HG02870 (cell line): Measurements from ENCODE around the gene URAD.

ENCODE experiments used
- ATAC-seq: cut with Tn5 transposase; IDR thresholded peaks from one replicate; pipeline ENCODE4 v1.9.1; 2021; ENCODE audit warnings: mild to moderate bottlenecking, moderate library complexity; ENCODE audit not compliant: unreplicated experiment

The URAD gene

DNA sequence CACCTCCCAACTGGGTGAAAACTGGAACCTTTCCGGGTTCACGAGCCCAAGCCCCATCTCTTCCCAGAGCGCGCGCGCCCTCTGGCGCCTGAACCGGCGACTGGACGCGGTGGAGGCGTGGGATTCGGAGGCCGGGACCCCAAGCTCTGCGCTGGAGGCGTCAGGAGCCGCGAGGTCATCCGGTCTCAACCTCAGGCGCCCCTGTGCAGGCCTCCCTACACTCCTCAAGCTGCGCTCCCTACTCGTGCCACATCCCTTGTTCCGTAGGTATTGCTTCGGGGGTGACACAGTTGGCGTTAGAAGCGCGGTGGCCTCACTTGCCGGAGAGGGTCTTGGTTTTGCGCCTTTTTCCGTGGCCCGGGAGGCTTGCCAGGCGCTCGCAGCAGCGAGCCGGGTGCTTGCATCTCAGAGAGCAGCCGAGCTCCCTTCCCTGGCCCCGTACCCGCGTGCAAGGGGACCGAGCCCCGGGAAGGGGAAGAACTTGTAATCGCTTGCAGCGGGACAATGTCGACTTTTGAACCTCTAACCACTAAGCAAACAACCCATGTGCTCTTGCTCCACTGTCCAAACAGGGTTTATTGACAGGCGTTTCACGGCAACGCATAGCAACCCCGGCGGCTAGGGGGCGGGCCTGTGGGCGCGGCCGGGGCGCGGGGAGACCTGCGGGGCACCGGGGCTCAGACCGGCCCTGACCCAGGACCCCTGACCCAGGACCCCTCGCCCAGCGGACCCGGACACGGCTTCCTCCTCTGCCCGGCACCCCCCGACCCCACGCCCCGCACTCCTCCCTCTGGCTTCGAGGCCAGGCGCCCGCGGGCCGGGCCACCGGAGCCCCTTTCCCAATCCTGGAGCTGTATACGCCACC, 27.9 kb downstream of the URAD start:
- no peak for ATAC-seq

- ATAC-seq, result no peak
These were observed 28.5 kb downstream of the URAD start for GRCh38 chr13:27959976-27960361.

- no peak for ATAC-seq
These were observed 31.8 kb downstream of the URAD start for GRCh38 chr13:27956576-27957300.

DNA sequence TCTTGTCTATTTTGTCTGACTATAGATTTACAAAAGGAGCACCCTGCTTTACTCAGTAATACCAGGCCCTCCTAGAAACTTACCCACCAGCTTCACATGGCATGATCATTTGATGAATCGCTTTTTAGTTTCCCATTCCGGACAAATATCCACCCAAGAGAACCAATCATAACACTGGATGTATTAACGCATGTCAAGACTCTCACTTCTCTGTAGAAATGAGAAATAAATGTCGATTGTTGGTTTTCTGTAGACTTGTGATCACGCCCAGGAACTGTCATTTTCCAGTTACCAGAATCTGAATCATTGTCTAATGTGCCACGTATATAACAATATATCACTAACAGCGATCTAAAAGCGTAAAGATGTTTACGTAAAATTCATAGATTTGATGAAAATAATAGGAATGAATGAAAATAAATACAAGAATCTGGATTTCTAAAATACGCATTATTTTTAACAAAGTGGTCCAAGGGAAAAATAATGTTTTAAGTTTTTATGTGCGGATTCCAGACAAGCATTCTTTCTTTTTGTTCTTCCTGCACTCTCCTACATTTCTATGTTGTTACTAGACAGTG, 33.4 kb downstream of the URAD start:
- ATAC-seq, result no peak

- ATAC-seq, result no peak
These were observed 34.1 kb downstream of the URAD start for GRCh38 chr13:27954406-27954851.

DNA sequence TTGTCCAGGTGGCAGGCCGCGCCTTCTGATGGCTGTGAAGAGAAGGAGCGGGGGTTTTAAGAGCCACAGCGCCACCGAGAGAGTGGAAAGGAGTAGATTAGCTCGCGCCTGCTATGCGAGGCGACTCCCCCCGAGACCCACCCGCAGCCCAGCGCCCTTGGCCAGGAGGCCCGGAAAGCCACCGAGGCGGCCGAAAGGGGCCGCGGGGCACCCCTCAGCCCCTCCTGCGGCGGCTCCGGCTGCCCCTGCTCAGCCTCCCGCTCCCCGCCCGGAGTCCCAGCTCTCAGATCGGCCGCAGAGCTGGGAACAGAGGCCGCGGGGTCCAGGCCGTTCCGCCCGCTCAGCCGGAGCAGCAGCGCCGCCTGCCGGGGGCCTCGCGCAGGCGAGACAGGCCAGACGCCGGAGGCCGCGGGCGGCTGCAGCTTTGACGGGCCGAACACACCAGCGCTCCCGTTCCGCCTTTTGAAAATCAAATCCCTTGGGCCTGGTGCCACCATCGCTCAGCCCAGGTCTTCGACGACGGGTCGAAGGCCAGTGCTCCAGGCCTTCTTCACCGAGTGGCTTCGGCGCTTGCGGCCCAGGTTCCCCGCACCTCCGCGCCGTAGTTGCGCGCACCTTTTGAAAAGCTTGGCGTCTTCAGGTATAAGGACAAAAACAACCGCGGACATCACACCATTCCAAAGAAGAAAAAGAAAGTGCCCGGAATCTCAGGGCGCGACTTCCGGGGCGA, 34.7 kb downstream of the URAD start:
- no peak for ATAC-seq

DNA sequence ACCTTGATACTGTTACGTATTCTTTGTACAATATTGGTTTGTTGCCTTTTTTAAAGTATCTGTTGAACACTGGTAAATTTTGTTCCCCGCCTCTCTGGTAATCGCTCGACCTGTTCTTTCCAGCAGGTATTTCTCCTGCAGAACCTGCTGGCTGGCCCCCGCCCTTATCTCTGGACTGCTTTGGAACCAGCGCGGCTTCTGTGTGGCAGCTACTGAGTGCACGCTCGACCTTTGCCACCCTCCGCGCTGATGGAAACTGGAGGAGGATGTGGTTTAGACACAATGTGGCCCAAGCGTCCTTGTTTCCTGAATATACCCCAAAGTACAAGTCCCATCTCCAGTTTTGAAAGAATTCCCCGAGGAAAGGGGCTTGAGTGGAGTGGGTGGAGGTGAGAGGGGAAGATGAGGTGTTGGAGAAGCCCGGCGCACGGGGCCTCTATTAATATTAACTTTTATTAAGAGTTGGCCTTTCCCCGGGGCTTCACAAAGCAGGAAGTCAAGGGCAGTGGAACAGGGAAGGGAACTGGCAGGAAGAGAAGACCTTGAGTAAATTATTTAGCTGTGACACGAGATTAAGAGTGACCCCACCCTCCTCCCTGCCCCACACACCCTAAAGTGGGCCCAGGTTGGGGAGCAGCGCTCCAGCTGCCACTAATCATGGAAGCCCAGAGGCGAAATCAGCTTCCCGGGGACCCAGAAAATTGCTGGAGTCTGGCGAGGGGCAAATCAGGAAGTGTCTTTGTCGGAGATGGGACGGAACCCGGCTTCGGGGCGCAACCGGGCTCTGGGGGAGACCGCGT, 35.4 kb downstream of the URAD start:
- no peak for ATAC-seq

DNA sequence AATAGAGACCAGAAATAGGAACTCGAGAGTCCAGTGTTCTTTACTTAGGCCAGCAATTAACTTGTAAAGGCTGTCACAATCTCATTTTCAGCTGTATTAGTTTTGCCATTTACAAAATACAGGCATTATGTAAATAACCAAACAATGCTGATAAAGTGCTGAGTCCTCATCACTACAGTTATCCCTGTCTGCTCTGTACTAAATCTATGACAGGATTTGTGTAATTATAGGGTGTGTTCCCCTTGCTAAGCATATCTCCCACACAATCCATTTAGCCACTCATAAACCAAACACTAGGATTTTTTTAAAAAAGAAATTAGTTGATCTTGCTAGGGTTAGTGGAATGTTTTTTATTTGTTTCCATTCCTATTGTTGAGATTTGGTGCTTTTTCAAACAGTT, 45.5 kb downstream of the URAD start:
- no peak for ATAC-seq

DNA sequence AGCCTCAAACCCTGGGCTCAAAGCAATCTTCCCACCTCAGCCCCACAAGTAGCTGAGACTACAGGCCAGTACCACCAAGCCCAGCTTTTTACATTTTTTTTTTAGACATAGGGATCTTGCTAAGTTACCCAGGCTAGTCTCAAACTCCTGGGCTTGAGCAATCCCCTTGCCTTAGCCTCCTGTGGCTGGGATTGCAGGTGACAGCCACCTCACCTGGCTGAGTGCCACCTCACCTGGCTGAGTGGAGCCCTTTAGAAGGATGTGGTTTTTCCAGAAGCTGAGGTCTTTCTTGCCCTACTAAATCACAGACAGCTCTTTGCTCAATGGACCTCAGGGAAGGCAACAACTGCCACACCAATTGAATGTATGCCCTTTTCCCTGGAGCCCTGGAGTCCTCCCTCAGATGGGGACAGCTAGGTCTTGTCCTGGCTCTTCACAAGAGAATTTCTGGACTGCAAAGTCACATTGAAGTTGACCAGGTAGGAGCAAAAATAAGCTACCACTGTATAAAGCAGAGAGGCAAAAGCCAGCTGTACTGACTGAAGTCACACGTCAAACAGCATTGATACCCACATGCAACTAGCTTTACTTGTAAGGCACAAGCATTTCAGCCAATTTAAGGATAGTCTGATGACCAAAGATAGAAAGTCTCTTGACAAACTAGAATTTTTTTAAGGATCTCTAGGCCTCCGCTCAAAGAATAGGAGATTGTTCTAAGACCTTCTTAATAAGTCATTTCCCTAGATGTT, 54.7 kb downstream of the URAD start:
- ATAC-seq, result no peak

GRCh38 chr13:27933118-27933517, 55.4 kb downstream of the URAD start:
- ATAC-seq, result no peak

DNA sequence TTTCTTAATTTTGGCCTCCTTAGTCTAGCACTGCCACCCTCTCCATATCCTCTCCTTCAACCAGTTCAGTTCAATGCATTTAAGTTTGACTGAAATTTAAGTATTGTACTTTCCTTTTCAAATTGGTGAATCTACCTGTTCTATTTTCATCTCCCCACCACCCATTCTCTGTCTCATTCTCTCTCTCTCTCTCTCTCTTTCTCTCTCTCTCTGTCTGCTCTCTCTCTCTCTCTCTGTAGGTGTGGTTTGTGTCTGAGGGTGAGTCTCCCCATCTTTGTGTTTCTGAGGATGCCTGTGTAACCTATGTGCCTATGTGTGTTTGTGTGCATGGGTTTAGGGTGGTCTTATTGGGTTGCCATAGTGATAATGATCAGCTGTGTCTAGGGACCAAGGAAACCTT, 58.6 kb downstream of the URAD start:
- ATAC-seq, result no peak

DNA sequence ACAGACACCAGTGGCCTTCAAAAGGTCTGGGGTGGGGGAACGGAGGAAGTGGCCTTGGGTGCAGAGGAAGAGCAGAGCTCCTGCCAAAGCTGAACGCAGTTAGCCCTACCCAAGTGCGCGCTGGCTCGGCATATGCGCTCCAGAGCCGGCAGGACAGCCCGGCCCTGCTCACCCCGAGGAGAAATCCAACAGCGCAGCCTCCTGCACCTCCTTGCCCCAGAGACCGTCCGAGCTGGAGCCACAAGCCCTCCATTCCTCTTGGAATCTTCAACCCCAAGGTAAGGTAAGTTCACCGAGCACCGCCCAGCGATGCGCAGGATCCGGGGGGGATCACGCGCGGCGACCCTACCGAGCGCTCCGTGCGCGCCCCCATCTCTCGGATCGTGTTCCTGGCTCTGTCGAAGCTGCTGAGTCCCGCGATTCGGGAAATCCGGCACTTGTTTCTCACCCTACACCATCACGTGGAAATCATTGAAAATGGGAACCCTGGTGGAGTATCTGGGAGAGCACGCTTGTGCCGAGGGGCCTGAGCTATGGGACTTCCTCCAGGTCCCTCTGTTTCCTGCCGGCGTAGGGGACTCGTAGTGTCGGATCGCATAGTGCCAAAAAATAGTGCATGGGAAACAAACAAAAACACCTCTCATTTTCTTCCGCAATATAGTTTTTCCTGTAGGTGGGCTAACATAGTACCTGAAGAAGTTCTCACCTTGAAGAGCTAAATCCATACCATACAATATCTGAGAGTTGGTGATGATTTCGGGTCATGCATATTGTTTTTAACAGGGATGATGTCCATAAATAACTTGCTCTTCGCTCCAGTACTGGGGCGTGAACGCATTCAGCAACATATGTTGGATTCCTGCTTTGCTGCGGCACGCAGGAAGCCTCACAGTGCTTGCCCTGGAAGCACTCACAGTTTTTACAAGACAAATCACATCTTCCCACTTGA, 59.4 kb downstream of the URAD start:
- ATAC-seq, result no peak

DNA sequence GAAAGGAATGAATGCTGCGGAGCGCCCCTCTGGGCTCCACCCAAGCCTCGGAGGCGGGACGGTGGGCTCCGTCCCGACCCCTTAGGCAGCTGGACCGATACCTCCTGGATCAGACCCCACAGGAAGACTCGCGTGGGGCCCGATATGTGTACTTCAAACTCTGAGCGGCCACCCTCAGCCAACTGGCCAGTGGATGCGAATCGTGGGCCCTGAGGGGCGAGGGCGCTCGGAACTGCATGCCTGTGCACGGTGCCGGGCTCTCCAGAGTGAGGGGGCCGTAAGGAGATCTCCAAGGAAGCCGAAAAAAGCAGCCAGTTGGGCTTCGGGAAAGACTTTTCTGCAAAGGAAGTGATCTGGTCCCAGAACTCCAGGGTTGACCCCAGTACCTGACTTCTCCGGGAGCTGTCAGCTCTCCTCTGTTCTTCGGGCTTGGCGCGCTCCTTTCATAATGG, 60.1 kb downstream of the URAD start:
- ATAC-seq, result no peak
